AG20443 (cell line): ENCODE data around the gene AGPAT4.

Experiments
- DNase-seq: peaks from one replicate; pipeline ENCODE4 v3.0.0; 2012; ENCODE audit warnings: low spot score, mixed read lengths

The AGPAT4 gene

GRCh38 chr6:161281092-161281491, 7.2 kb upstream of the AGPAT4 start:
- no peak for DNase-seq

GRCh38 chr6:161279677-161280415, 6.0 kb upstream of the AGPAT4 start:
- no peak for DNase-seq

- no peak for DNase-seq
Measured at GRCh38 chr6:161276605-161277155, 2.8 kb upstream of the AGPAT4 start.

- DNase-seq = no peak
Measured at GRCh38 chr6:161274898-161275297, 1.0 kb upstream of the AGPAT4 start.

GRCh38 chr6:161274488-161274858, 612 bp upstream of the AGPAT4 start:
- no peak for DNase-seq

- peak; percentile 37 for DNase-seq
Measured at GRCh38 chr6:161273274-161273751, 548 bp downstream of the AGPAT4 start.

GRCh38 chr6:161272635-161273273, 1.1 kb downstream of the AGPAT4 start:
- DNase-seq = no peak

GRCh38 chr6:161271343-161272030, 2.4 kb downstream of the AGPAT4 start:
- DNase-seq = no peak

- DNase-seq = no peak
Measured at GRCh38 chr6:161270116-161270515, 3.7 kb downstream of the AGPAT4 start.

- no peak for DNase-seq
Measured at GRCh38 chr6:161269310-161269709, 4.6 kb downstream of the AGPAT4 start.

GRCh38 chr6:161268531-161269210, 5.2 kb downstream of the AGPAT4 start:
- no peak for DNase-seq

- DNase-seq = no peak
Measured at GRCh38 chr6:161266513-161267230, 7.2 kb downstream of the AGPAT4 start.

- DNase-seq = no peak
Measured at GRCh38 chr6:161265975-161266374, 7.9 kb downstream of the AGPAT4 start.

- no peak for DNase-seq
Measured at GRCh38 chr6:161265554-161265953, 8.3 kb downstream of the AGPAT4 start.

- DNase-seq = no peak
Measured at GRCh38 chr6:161264181-161264580, 9.7 kb downstream of the AGPAT4 start.

- no peak for DNase-seq
Measured at GRCh38 chr6:161261816-161262215, 12.0 kb downstream of the AGPAT4 start.

GRCh38 chr6:161261325-161261724, 12.5 kb downstream of the AGPAT4 start:
- DNase-seq = no peak

GRCh38 chr6:161259302-161259701, 14.6 kb downstream of the AGPAT4 start:
- no peak for DNase-seq

- peak; percentile 75 for DNase-seq
Measured at GRCh38 chr6:161257793-161258457, 15.9 kb downstream of the AGPAT4 start.

- no peak for DNase-seq
Measured at GRCh38 chr6:161256407-161256806, 17.5 kb downstream of the AGPAT4 start.

- no peak for DNase-seq
Measured at GRCh38 chr6:161255518-161255917, 18.3 kb downstream of the AGPAT4 start.
